ENCODE data around the gene CCDC15.

GRCh38 chr11:125064070-125064469 lies 110.1 kb downstream of the CCDC15 start:
- TF ChIP-seq POLR2A (IDR thresholded peaks at IDR 0.05) = no peak
- TF ChIP-seq CTCF (IDR thresholded peaks at IDR 0.05 in 4 of 5, conservative IDR thresholded peaks at IDR 0.05 in 1 of 5) = no peak
